Measurements from ENCODE around the gene PLB1.

PLB1 gene

GRCh38 chr2:28543316-28544035, 47.6 kb downstream of the PLB1 start:
- no peak for TF ChIP-seq CTCF (IDR thresholded peaks at IDR 0.05; ENCODE audit: low read depth, low read length, missing control alignments)
- DNase-seq (ENCODE audit: low read depth), result no peak

GRCh38 chr2:28544036-28544346, 48.1 kb downstream of the PLB1 start:
- no peak for DNase-seq (ENCODE audit: low read depth)
- H3K4me3 ChIP-seq (ENCODE audit: low read depth, low read length), result no peak overlapping the region
- TF ChIP-seq CTCF (IDR thresholded peaks at IDR 0.05; ENCODE audit: low read depth, low read length, missing control alignments), result no peak

More at GRCh38 chr2:28543316-28544035, 47.6 kb downstream of the PLB1 start:
- H3K4me3 ChIP-seq (ENCODE audit: low read depth, low read length), result no peak overlapping the region

- no peak for DNase-seq (ENCODE audit: low read depth)
- H3K4me3 ChIP-seq (ENCODE audit: low read depth, low read length), result no peak overlapping the region
- TF ChIP-seq CTCF (IDR thresholded peaks at IDR 0.05; ENCODE audit: low read depth, low read length, missing control alignments), result no peak
Measured at GRCh38 chr2:28544405-28544921, 48.6 kb downstream of the PLB1 start.

DNA sequence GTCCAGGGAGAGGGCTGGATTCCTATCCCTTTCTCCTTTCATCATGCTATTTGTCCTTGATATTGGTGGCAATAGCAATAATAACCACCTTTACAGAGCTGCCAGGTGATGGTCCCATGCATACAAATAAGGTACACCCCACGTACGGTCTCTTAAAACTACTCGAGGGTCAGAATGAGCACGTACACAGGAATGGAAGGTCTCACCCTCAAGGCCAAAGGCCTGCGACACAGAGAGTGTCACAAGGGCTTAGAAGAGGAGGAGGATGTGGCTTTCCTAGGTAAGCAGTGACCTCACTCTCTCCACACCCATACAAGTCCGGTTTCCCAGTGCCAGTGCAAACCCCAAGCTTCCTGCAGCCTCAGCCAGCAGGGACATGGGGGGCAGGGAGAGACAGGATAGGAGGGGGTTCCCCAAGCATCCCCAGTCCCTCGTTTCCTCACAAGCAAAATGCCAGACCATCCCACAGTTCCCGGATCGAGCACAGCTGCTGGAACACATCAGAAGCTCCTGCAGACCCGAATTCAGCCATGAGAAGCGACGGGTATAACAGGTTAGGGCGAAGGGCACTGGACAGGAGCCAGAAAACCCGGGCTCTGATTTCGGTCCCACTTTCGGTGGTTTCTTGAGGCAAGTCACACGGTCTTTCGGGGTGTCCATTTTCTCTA, 49.2 kb downstream of the PLB1 start:
- TF ChIP-seq CTCF (IDR thresholded peaks at IDR 0.05; ENCODE audit: low read depth, low read length, missing control alignments), result no peak
- H3K4me3 ChIP-seq (ENCODE audit: low read depth, low read length), result no peak overlapping the region

GRCh38 chr2:28545590-28546200, 49.8 kb downstream of the PLB1 start:
- TF ChIP-seq CTCF (IDR thresholded peaks at IDR 0.05; ENCODE audit: low read depth, low read length, missing control alignments), result no peak

More for the DNA sequence above, 49.2 kb downstream of the PLB1 start:
- DNase-seq (ENCODE audit: low read depth), result no peak

DNA sequence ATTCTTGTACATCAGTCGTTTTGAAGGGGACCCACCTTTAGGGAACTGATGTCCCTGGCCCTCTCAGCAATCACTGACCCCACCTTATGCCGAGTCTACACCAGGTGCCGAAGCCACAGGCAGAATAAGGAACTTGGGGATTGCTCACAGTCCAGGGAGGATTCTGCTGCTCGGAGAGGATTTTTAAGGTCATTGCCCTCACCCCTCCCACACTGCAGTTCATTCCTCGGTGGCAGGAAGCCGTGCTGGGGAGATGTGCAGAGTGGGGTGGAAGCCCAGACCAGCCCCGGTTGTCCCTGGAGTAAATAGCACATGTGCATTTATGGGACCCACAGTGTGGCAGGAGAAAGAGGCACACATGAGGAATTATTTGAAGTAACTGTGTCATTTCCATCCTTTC, 50.4 kb downstream of the PLB1 start:
- H3K4me3 ChIP-seq (ENCODE audit: low read depth, low read length), result no peak overlapping the region
- TF ChIP-seq CTCF (IDR thresholded peaks at IDR 0.05; ENCODE audit: low read depth, low read length, missing control alignments), result no peak
- no peak for DNase-seq (ENCODE audit: low read depth)

More at GRCh38 chr2:28545590-28546200, 49.8 kb downstream of the PLB1 start:
- DNase-seq (ENCODE audit: low read depth), result no peak
- H3K4me3 ChIP-seq (ENCODE audit: low read depth, low read length), result no peak overlapping the region
